CD4-positive, alpha-beta T cell treated with Interleukin-1 beta for 1 hour (primary cell): ENCODE measurements around the gene AGBL1.

Experiments used
- DNase-seq, 2 donors: peaks; one replicate each; pipeline ENCODE4 v3.0.0-alpha.2; 2020 to 2022

The AGBL1 gene

GRCh38 chr15:86079508-86080266 lies at the start of gene AGBL1:
AGBL1 (plus strand) TSS chr15:86079871.
- no peak for DNase-seq

GRCh38 chr15:86034904-86035303 lies 44.8 kb upstream of the AGBL1 start:
- no peak for DNase-seq

GRCh38 chr15:86036243-86036642 lies 43.4 kb upstream of the AGBL1 start:
- no peak for DNase-seq

- no peak for DNase-seq
Observed at GRCh38 chr15:86038491-86038890, 41.2 kb upstream of the AGBL1 start.

GRCh38 chr15:86040356-86041033 lies 39.2 kb upstream of the AGBL1 start:
- DNase-seq: no peak

- DNase-seq: no peak
Observed at GRCh38 chr15:86041399-86041798, 38.3 kb upstream of the AGBL1 start.

GRCh38 chr15:86042226-86042625 lies 37.4 kb upstream of the AGBL1 start:
- DNase-seq: no peak

GRCh38 chr15:86044981-86045380 lies 34.7 kb upstream of the AGBL1 start:
- no peak for DNase-seq

- DNase-seq: no peak
Observed at GRCh38 chr15:86054338-86054737, 25.3 kb upstream of the AGBL1 start.

- no peak for DNase-seq
Observed at GRCh38 chr15:86055688-86056087, 24.0 kb upstream of the AGBL1 start.

GRCh38 chr15:86059851-86060250 lies 19.8 kb upstream of the AGBL1 start:
- DNase-seq: no peak

GRCh38 chr15:86060674-86061073 lies 19.0 kb upstream of the AGBL1 start:
- no peak for DNase-seq

GRCh38 chr15:86061581-86061980 lies 18.1 kb upstream of the AGBL1 start:
- no peak for DNase-seq

- DNase-seq: no peak
Observed at GRCh38 chr15:86062646-86063243, 16.9 kb upstream of the AGBL1 start.

GRCh38 chr15:86063356-86064095 lies 16.1 kb upstream of the AGBL1 start:
- no peak for DNase-seq

- DNase-seq: no peak
Observed at GRCh38 chr15:86064326-86064725, 15.3 kb upstream of the AGBL1 start.

- DNase-seq: no peak
Observed at GRCh38 chr15:86066174-86066834, 13.4 kb upstream of the AGBL1 start.

- DNase-seq: no peak
Observed at GRCh38 chr15:86073281-86073680, 6.4 kb upstream of the AGBL1 start.

- no peak for DNase-seq
Observed at GRCh38 chr15:86076468-86076867, 3.2 kb upstream of the AGBL1 start.

GRCh38 chr15:86077070-86077469 lies 2.6 kb upstream of the AGBL1 start:
- no peak for DNase-seq

GRCh38 chr15:86080302-86080701 lies 631 bp downstream of the AGBL1 start:
- no peak for DNase-seq

GRCh38 chr15:86082619-86083380 lies 3.1 kb downstream of the AGBL1 start:
- DNase-seq: no peak
